ENCODE measurements around the gene SYNE1.

Gene SYNE1

DNA sequence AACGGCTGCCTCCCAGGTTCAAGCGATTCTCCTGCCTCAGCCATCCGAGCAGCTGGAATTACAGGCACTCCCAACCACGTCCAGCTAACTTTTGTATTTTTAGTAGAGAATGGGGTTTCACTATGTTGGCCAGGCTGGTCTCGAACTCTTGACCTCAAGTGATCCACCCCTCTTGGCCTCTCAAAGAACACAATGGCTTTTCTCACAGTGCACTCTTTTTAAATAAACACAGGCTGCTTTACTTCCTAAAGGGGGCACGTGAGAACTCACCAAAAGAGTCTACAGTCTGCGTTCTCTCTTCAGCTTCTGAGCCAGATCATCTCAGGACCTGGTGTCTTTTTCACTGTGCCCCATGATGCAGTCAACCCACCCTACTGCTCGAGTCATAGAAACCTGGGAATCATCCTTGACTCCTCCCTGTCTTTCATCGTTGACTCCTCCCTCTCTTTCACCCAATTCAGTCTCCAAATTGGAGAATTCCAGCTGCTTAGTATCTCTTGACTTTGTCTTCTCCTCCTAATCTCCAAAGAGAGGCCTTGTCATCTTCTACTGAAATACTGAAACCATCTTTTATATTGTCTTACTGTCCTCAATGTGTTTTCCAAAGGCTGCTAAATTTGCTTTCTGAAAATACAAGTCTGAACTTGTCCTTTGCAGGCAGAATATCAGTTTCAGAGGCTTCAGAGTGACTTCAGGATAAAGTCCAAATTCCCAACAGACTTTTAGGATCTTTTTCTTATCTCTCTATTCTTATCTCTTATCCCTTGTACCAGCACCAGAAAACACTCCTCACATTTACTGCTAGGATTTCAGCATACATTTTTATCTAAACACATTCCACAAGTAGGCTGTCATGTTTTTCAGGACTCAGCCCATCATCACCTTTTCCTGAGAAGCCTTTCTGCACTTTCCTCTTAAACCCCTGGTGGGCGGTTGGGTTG, 323.4 kb downstream of the SYNE1 start:
- no peaks in the 10 kb centered on the region for H3K36me3 Mint-ChIP-seq
- H3K4me3 Mint-ChIP-seq = no peak overlapping the region
- H3K27me3 Mint-ChIP-seq = peaks cover 31% of the 10 kb centered on the region
- H3K4me1 Mint-ChIP-seq = peaks cover 25% of the 10 kb centered on the region
- CTCF ChIA-PET = interaction anchor here (1.1 kb wide), 1 partner anchor 23 kb away, joined by 3 read pairs; no protein-coding TSS in a partner anchor
- no peak overlapping the region for H3K27ac Mint-ChIP-seq
- DNase-seq = no peak
- H3K9me3 Mint-ChIP-seq = no peaks in the 10 kb centered on the region

DNA sequence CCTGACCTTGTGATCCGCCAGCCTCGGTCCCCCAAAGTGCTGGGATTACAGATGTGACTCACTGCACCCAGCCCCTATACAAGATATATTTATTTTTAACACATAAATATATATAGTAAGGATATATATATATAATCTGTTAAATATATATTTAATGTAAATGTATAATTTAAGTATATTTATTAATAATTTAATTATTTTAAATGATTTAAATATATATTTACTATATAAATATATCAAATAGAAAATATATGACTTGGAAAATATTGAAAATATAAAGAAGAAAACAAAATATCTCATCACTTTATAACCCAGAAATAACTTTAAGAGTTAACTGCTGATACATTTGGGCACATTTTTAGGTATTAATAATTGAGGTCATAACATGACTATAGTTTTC, 324.7 kb downstream of the SYNE1 start:
- H3K9me3 Mint-ChIP-seq = no peaks in the 10 kb centered on the region
- CTCF ChIA-PET = no interaction called here
- no peak overlapping the region for H3K4me3 Mint-ChIP-seq
- H3K4me1 Mint-ChIP-seq = peaks cover 32% of the 10 kb centered on the region
- DNase-seq = no peak
- no peaks in the 10 kb centered on the region for H3K36me3 Mint-ChIP-seq
- H3K27me3 Mint-ChIP-seq = peaks cover 25% of the 10 kb centered on the region
- H3K27ac Mint-ChIP-seq = no peak overlapping the region

DNA sequence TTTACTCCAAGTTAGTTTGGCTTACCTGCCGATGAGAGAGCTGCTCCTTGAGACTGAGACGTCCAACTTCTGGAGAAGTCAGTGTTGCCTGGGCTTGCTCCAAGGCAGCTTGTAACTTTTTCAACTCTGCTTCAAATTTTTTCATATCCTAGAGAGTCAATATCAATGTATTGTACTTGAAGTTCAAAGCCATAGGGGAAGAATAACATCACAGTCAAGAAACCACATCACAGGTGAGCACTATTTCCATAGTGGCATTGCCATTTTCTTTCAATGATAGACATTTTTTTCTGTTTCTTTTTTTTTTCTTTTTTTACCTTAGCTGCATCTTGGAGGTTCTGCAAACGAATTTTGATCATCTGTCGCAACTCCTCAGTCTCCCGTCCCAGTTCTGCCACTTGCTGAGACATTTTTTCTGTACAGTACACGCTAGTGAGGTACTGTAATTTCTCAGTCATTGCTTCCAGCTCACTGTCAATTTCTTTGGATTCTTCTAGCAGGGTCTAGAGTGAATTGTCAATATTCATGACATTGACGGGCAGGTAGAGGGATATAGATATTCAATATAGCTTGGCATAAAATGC, 326.7 kb downstream of the SYNE1 start:
- H3K4me3 Mint-ChIP-seq = peak overlapping the region; percentile 45
- H3K9me3 Mint-ChIP-seq = no peaks in the 10 kb centered on the region
- peaks cover 16% of the 10 kb centered on the region for H3K27me3 Mint-ChIP-seq
- peak overlapping the region; percentile 87 for H3K27ac Mint-ChIP-seq
- DNase-seq = peak; percentile 22
- no peaks in the 10 kb centered on the region for H3K36me3 Mint-ChIP-seq
- CTCF ChIA-PET = interaction anchor here (0.9 to 1.6 kb wide), 3 partner anchors 9 to 28 kb away, joined by 3 to 8 read pairs (median 4); no protein-coding TSS in a partner anchor
- H3K4me1 Mint-ChIP-seq = peaks cover 32% of the 10 kb centered on the region

DNA sequence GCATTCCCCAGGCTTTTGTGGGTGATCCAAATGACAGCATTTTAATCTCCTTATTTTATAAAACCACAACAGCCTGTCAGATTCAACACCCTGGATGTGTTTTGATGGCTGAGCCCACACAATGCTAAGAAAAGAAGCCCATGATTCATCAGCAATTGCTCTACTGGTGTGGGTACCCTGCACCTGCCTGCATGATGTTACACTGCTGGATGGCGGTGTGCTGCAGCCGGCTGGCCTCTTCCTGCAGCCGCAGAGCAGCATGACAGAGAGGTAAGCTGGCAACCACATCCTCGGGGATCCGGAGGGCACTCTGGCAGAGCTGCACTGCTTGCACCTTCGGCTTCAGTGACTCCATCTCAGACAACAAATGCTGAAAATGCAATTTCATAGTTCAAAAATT, 327.5 kb downstream of the SYNE1 start:
- Mint-ChIP-seq H3K27me3 (peaks cover 16% of the 10 kb centered on the region), H3K4me3 (no peak overlapping the region), H3K9me3 (no peaks in the 10 kb centered on the region), H3K27ac (peak overlapping the region; percentile 72), H3K4me1 (peaks cover 32% of the 10 kb centered on the region), H3K36me3 (no peaks in the 10 kb centered on the region)
- DNase-seq = peak; percentile 84
- CTCF ChIA-PET = interaction anchor here (0.9 to 1.6 kb wide), 3 partner anchors 27 to 619 kb away, joined by 3 to 8 read pairs (median 4); no protein-coding TSS in a partner anchor

DNA sequence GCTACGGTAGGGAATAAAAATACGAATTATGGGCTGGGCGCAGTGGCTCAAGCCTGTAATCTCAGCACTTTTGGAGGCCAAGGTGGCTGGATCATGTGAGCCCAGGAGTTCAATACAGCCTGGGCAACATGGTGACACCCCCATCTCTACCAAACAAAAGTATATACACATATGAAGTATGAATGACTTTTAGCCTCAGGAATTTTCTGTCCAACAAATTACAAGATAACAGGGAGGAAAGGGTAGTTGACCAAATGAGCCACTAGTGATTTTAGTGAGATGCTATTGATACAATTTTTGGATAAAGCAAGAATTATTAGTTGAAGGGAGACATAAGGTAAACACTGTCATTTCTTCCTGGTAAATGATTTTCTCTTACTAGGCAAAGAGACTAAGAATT, 328.2 kb downstream of the SYNE1 start:
- Mint-ChIP-seq H3K36me3 (no peaks in the 10 kb centered on the region), H3K4me3 (no peak overlapping the region), H3K4me1 (peaks cover 28% of the 10 kb centered on the region), H3K9me3 (no peaks in the 10 kb centered on the region), H3K27ac (no peak overlapping the region), H3K27me3 (peaks cover 12% of the 10 kb centered on the region)
- no peak for DNase-seq
- CTCF ChIA-PET = interaction anchor here (0.9 to 1.0 kb wide), 2 partner anchors 11 to 618 kb away, joined by 3 to 4 read pairs; no protein-coding TSS in a partner anchor

DNA sequence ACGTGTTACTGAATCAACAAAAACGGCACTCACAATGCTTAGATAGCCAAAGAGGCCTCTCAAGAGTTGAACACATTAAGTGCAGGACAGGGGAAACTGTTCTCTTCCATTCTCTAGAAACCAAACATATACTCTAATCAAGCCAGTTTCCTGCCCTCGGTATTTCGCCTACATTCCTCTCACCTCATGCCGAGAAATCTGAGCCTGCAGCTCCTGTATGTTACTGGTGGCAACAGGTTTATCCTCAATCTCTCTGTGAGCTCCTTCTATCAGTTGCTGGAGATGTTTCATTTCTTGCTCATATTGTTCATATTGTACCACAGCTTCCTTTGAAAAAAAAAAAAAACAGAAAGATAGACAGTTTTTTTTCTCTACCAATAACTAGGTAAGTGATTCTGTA, 328.9 kb downstream of the SYNE1 start:
- peaks cover 25% of the 10 kb centered on the region for H3K4me1 Mint-ChIP-seq
- peaks cover 5% of the 10 kb centered on the region for H3K27me3 Mint-ChIP-seq
- H3K4me3 Mint-ChIP-seq = no peak overlapping the region
- no peak overlapping the region for H3K27ac Mint-ChIP-seq
- CTCF ChIA-PET = interaction anchor here (0.9 kb wide), 1 partner anchor 10 kb away, joined by 3 read pairs; no protein-coding TSS in a partner anchor
- H3K36me3 Mint-ChIP-seq = no peaks in the 10 kb centered on the region
- no peaks in the 10 kb centered on the region for H3K9me3 Mint-ChIP-seq
- no peak for DNase-seq

DNA sequence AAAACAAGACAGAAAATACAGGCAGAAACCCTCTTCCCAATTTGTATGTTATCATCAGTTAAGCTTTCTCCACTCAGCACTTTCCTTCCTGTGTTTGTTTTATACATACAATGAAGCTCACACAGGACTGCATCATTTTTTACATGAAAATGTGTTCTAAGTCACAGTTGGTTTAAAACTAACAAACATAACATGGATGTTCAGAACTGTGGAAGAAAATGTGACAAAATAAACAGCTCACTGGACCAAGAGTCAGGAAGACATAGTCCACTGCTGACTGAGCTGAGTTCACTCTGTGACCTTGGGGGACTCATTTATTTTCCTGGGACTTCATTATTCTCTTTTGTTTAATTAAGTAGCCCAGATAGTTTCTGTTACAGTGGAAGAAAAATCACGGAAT, 331.5 kb downstream of the SYNE1 start:
- CTCF ChIA-PET = no interaction called here
- Mint-ChIP-seq H3K9me3 (no peaks in the 10 kb centered on the region), H3K4me1 (peaks cover 35% of the 10 kb centered on the region), H3K27me3 (no peaks in the 10 kb centered on the region), H3K27ac (no peak overlapping the region), H3K4me3 (no peak overlapping the region), H3K36me3 (no peaks in the 10 kb centered on the region)
- no peak for DNase-seq

DNA sequence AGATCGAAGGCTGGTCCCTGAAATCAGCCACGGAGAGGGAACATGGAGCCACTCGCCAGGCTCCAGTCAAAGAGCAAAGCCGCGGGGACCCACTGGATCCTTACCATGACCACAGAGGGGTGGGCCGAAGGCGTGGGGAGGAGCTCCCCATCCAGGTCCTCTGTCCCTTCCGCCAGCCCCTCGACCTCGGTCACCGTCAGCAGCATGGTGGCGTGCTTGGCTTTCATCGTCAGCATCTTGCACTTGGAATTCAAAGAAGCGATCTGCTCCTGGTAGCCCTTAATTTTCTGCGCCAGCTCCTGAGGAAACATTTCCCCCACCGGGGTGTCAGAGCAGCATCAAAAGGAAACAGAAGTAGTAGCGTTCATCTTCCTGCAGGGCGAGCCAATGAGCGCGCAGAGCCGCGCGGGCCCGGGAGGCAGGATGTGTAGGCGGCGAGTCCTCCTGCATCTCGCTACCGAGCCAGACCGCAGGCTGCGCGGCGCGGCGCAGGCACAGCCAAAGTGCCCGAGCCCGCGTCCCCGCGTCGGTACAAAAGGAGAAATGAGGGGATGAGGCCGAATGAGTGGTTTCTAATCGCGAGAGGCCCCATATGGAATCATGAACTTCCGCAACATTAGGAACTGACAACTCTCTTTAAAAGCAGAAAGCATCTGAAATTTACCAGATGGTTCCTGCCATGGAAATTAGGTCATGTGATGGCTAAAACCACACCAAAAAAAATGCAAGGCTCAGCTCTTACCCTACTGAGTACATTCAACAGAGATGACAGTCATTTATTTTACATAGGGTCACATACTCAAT, 335.2 kb downstream of the SYNE1 start:
- peaks cover 29% of the 10 kb centered on the region for H3K4me1 Mint-ChIP-seq
- H3K36me3 Mint-ChIP-seq = peaks cover 2% of the 10 kb centered on the region
- H3K27ac Mint-ChIP-seq = peak overlapping the region; percentile 99
- peak overlapping the region; percentile 100 for H3K4me3 Mint-ChIP-seq
- no peaks in the 10 kb centered on the region for H3K27me3 Mint-ChIP-seq
- CTCF ChIA-PET = interaction anchor here (1.1 to 2.6 kb wide), 9 partner anchors 9 to 536 kb away, joined by 3 to 22 read pairs (median 5); no protein-coding TSS in a partner anchor
- peak; percentile 92 for DNase-seq
- no peaks in the 10 kb centered on the region for H3K9me3 Mint-ChIP-seq

DNA sequence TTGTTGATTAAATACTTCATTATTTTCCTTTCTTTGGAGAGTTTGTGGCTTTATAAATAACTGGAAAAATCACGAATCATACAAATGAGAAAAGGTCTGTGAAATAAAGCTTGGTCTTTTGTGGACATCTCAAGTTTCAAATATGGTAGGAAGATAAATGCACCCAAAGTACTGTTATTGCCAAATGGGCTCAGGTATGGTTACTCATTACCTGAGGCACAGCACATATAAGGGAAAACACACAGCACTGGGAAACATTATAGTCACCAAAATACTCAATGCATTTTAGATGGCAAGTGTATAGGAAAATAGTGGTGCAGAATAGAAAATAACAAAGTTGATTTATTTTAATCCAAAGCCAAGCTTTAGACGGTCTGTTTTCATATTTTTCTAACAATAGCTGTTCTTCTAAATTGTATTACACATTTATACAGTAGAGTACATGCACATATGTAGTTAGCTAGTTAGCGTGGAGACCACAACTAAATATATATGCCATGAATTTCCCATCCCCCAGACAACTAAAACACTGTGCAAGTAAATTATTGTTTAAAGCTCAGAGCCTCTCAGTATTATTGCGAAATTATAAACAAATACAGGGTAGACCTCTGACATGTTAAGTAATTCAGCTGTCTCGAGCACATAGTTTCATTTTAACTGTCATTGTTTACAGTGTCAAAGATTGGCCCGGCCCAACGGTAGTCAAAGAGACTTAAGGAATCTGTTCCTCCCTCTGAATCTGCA, 336.0 kb downstream of the SYNE1 start:
- Mint-ChIP-seq H3K27ac (peak overlapping the region; percentile 99), H3K27me3 (no peaks in the 10 kb centered on the region), H3K36me3 (peaks cover 3% of the 10 kb centered on the region), H3K4me3 (peak overlapping the region; percentile 100), H3K9me3 (no peaks in the 10 kb centered on the region), H3K4me1 (peaks cover 29% of the 10 kb centered on the region)
- no peak for DNase-seq
- CTCF ChIA-PET = interaction anchor here (1.1 to 2.6 kb wide), 9 partner anchors 9 to 536 kb away, joined by 3 to 22 read pairs (median 5); no protein-coding TSS in a partner anchor

DNA sequence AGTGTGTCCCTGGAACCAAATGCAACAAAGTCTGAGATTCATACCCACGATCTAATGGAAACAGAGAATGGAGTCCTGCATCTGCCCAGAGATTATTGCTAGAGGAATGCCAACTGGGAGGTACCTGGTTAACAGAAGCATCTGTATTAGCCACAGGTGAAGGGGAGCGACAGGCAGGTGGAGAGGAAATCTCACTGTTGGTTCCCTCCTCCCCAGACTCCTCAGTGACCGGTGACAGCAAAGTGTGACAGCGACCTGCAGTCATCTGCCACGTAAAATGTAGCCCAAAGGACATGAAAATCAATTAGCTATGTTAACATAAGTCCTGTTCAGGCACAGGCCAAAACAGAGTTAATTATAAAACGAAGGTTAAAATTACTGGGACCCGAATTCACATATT, 336.6 kb downstream of the SYNE1 start:
- H3K27me3 Mint-ChIP-seq = no peaks in the 10 kb centered on the region
- CTCF ChIA-PET = interaction anchor here (1.3 to 2.6 kb wide), 4 partner anchors 9 to 115 kb away, joined by 5 to 22 read pairs (median 6); no protein-coding TSS in a partner anchor
- DNase-seq = peak; percentile 23
- peaks cover 10% of the 10 kb centered on the region for H3K36me3 Mint-ChIP-seq
- peak overlapping the region; percentile 99 for H3K27ac Mint-ChIP-seq
- H3K4me1 Mint-ChIP-seq = peaks cover 29% of the 10 kb centered on the region
- no peaks in the 10 kb centered on the region for H3K9me3 Mint-ChIP-seq
- H3K4me3 Mint-ChIP-seq = peak overlapping the region; percentile 100

DNA sequence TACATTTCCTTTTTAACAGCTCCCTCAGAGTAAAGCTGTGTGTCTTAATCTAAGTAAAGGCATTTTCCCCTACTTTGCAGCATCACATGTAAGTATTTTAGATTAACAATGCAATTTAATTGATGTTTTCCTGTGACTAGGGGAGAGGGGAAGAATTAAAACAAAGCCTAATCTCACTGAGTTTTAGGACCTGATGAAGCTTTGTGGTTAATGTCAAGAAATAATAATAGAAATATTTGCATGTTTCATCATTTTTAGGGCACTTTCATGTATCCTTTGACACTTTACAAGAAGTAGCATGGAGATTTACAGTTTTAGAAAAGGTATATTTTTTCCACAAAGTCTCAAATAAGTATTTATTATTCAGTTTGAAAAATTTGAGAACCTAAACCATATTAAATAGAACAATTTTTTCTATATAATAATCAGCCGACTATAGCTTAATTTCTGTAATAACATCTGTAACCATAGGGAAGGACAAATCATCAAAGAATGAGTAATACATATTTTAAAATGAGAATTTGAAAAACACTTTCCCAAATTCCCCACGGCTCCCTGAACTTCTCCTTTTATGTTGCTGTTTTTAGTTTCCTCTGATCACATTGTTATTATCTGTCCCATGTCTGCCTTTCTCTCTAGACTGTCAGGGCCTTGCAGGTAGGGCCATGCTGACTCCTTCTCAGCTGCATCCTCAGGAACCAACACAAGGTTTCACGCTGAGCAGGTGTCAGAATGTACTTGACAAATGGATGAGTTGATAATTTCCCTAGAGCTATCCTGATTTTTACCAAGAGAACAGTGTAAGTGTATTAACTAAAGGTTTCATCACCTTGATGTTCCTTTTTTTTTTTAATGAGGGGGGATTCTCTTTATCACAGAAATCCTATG, 338.1 kb downstream of the SYNE1 start:
- Mint-ChIP-seq H3K36me3 (peaks cover 11% of the 10 kb centered on the region), H3K4me3 (no peak overlapping the region), H3K4me1 (peaks cover 29% of the 10 kb centered on the region), H3K9me3 (no peaks in the 10 kb centered on the region), H3K27me3 (no peaks in the 10 kb centered on the region), H3K27ac (no peak overlapping the region)
- no peak for DNase-seq
- CTCF ChIA-PET = interaction anchor here (0.9 to 2.1 kb wide), 4 partner anchors 9 to 609 kb away, joined by 3 to 4 read pairs (median 4); no protein-coding TSS in a partner anchor

DNA sequence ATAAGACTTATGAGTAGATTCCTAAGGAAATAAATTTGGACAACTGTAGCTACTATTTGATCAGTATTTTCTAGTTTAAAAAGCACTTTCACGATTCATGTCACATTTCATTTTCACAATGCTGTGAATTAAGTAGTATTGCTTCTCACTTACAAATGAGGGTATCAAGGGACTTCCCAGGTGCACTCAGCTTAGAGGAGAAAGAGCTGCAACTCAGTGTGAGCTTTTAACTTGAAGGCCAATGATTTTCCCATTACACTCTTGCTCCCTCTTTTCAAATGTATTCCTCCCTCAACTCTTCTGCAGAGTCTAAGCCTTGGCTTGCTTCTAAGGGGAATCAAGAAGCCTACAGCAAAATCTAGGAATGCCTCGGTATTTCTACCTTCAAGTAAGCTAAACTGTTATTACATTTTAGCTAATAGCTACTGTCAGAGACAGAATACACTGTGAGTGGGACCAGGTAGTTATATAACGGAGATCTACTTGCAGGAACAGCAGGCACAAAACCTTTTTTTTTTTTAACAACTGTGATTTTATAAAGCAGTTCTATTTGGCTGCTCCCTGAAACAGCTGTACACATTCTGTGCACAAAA, 339.0 kb downstream of the SYNE1 start:
- Mint-ChIP-seq H3K4me3 (no peak overlapping the region), H3K27me3 (no peaks in the 10 kb centered on the region), H3K27ac (no peak overlapping the region), H3K36me3 (peaks cover 17% of the 10 kb centered on the region), H3K9me3 (no peaks in the 10 kb centered on the region), H3K4me1 (peaks cover 29% of the 10 kb centered on the region)
- CTCF ChIA-PET = interaction anchor here (1.0 to 2.1 kb wide), 4 partner anchors 10 to 607 kb away, joined by 3 to 8 read pairs (median 4); no protein-coding TSS in a partner anchor
- DNase-seq = no peak
